ENCODE data around the gene SEMA4B.

Gene SEMA4B

DNA sequence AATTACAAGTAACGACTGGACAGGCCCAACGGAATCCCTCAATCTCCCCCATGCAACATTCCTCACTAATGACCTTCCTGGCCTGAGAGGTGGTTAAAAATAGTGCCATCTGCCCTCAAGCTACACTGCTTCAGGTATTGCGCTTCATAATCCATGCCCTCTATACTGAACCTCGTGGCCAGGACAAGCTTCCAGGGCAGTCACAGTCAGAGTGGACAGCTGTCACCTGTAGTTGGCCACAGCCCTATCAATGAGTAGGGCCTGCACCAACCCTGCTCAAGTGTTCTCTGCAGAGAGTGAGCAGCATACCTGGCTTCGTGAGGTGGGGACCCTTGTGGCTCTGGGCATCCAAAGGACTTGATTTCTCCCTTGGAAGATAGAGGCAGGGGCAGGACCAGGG, 46.9 kb upstream of the SEMA4B start:
- Histone ChIP-seq H4K20me1 (ENCODE audit: low read depth, low read length) (no peaks in the 10 kb centered on the region), H3F3A (ENCODE audit: insufficient read depth) (no peaks in the 10 kb centered on the region), H2AFZ (ENCODE audit: low read depth, low read length, severe bottlenecking) (no peak overlapping the region), H3K36me3 (ENCODE audit: low read length) (no peaks in the 10 kb centered on the region), H3K9me2 (replicated peaks; ENCODE audit: insufficient read depth, low read length) (no peaks in the 10 kb centered on the region), H3K4me3 (ENCODE audit: insufficient read depth, low read length, poor library complexity, severe bottlenecking) (no peak overlapping the region), H3K9me3 (ENCODE audit: insufficient read depth, low read length) (no peaks in the 10 kb centered on the region), H3K79me2 (ENCODE audit: insufficient read depth, low read length) (no peaks in the 10 kb centered on the region), H3K4me2 (ENCODE audit: low read depth, low read length, poor library complexity, severe bottlenecking) (no peak overlapping the region), H3K27me3 (ENCODE audit: low read length) (no peaks in the 10 kb centered on the region), H3K27ac (ENCODE audit: low read depth, low read length) (no peak overlapping the region), H3K9ac (ENCODE audit: low read length) (no peak overlapping the region)
- TF ChIP-seq, protein P1, sequence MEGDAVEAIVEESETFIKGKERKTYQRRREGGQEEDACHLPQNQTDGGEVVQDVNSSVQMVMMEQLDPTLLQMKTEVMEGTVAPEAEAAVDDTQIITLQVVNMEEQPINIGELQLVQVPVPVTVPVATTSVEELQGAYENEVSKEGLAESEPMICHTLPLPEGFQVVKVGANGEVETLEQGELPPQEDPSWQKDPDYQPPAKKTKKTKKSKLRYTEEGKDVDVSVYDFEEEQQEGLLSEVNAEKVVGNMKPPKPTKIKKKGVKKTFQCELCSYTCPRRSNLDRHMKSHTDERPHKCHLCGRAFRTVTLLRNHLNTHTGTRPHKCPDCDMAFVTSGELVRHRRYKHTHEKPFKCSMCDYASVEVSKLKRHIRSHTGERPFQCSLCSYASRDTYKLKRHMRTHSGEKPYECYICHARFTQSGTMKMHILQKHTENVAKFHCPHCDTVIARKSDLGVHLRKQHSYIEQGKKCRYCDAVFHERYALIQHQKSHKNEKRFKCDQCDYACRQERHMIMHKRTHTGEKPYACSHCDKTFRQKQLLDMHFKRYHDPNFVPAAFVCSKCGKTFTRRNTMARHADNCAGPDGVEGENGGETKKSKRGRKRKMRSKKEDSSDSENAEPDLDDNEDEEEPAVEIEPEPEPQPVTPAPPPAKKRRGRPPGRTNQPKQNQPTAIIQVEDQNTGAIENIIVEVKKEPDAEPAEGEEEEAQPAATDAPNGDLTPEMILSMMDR (IDR thresholded peaks at IDR 0.05; ENCODE audit: insufficient read depth, low read length, poor library complexity, severe bottlenecking): no peak
- no peak for TF ChIP-seq EZH2phosphoT487 (conservative IDR thresholded peaks at IDR 0.05; ENCODE audit: low read length)

DNA sequence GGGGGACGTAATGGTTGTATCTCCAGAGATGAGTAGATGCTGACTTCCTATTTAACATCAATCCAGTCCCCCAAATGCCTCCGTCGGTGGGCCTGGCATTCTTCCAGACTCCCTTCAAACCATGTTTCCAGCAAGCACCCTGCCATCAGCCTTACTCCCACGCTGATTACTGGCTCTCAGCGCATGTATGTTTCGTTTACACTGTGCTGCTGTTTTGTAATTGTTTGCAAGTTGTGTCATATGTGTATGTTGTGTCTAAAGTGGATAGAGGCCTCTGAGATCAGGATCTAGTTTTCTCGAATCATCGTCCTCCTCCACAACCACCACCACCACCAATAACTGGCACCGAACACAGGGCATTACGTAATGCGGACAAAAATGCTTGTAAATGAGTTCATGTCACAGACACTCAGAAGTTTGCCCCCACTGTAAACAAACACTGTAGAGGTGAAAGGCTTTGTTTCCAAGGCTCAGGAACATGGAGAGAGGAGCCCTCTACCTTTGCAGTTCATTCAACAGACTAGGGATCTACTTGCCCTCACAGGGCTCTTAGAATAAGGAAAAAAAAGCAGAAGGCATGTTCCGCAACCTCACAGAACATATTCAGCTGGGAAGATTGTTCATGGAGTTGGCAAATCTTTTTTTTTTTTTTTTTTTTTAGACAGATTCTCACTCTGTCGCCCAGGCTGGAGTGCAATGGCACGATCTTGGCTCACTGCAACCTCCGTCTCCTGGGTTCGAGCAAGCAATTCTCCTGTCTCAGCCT, 46.1 kb upstream of the SEMA4B start:
- Histone ChIP-seq H3K27me3 (ENCODE audit: low read length) (no peaks in the 10 kb centered on the region), H3K36me3 (ENCODE audit: low read length) (no peaks in the 10 kb centered on the region), H3K27ac (ENCODE audit: low read depth, low read length) (no peak overlapping the region), H3K9me2 (replicated peaks; ENCODE audit: insufficient read depth, low read length) (no peaks in the 10 kb centered on the region), H4K20me1 (ENCODE audit: low read depth, low read length) (no peaks in the 10 kb centered on the region), H3K9me3 (ENCODE audit: insufficient read depth, low read length) (no peaks in the 10 kb centered on the region), H2AFZ (ENCODE audit: low read depth, low read length, severe bottlenecking) (no peak overlapping the region), H3K9ac (ENCODE audit: low read length) (no peak overlapping the region), H3F3A (ENCODE audit: insufficient read depth) (no peaks in the 10 kb centered on the region), H3K4me3 (ENCODE audit: insufficient read depth, low read length, poor library complexity, severe bottlenecking) (no peak overlapping the region), H3K4me2 (ENCODE audit: low read depth, low read length, poor library complexity, severe bottlenecking) (no peak overlapping the region), H3K79me2 (ENCODE audit: insufficient read depth, low read length) (no peaks in the 10 kb centered on the region)
- TF ChIP-seq, protein P1 (IDR thresholded peaks at IDR 0.05; ENCODE audit: insufficient read depth, low read length, poor library complexity, severe bottlenecking): no peak
- no peak for TF ChIP-seq EZH2phosphoT487 (conservative IDR thresholded peaks at IDR 0.05; ENCODE audit: low read length)

DNA sequence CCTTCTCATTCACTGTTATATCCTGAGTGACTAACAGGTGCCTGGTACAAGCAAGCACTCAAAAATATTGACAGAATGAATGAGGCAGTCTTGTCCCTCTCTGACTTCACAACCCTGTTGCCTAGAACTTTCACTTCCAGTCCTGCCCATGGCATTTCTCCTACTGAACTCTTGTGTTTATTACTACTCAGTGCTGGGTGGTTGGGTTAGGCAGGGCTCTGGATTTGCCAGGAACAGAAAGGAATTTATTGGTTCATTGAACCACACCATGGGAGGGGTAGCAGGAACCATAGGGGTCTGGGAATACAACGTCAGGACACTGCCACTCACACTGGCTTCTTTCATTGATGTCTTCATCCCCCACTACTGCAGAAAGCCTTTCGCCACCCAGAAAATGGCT, 41.9 kb upstream of the SEMA4B start:
- Histone ChIP-seq H4K20me1 (ENCODE audit: low read depth, low read length) (no peaks in the 10 kb centered on the region), H3F3A (ENCODE audit: insufficient read depth) (no peaks in the 10 kb centered on the region), H2AFZ (ENCODE audit: low read depth, low read length, severe bottlenecking) (no peak overlapping the region), H3K36me3 (ENCODE audit: low read length) (no peaks in the 10 kb centered on the region), H3K9ac (ENCODE audit: low read length) (no peak overlapping the region), H3K27ac (ENCODE audit: low read depth, low read length) (no peak overlapping the region), H3K79me2 (ENCODE audit: insufficient read depth, low read length) (no peaks in the 10 kb centered on the region), H3K4me2 (ENCODE audit: low read depth, low read length, poor library complexity, severe bottlenecking) (no peak overlapping the region), H3K9me3 (ENCODE audit: insufficient read depth, low read length) (no peaks in the 10 kb centered on the region), H3K27me3 (ENCODE audit: low read length) (no peaks in the 10 kb centered on the region), H3K4me3 (ENCODE audit: insufficient read depth, low read length, poor library complexity, severe bottlenecking) (no peak overlapping the region), H3K9me2 (replicated peaks; ENCODE audit: insufficient read depth, low read length) (no peaks in the 10 kb centered on the region)
- TF ChIP-seq EZH2phosphoT487 (conservative IDR thresholded peaks at IDR 0.05; ENCODE audit: low read length): no peak
- TF ChIP-seq, protein P1 (IDR thresholded peaks at IDR 0.05; ENCODE audit: insufficient read depth, low read length, poor library complexity, severe bottlenecking): no peak
